Ishikawa (cell line): ENCODE data around the gene ZSWIM5.

Source experiments
- CEBPB ChIP-seq: IDR thresholded peaks from 2 replicates; pipeline ENCODE4 v1.6.1; 2012
- CREB1 ChIP-seq: IDR thresholded peaks from 2 replicates; pipeline ENCODE4 v1.6.1; 2012; ENCODE audit warnings: low read depth
- EGR1 ChIP-seq: IDR thresholded peaks from 2 replicates; pipeline ENCODE4 v1.6.1; 2012
- EP300 ChIP-seq: IDR thresholded peaks from 2 replicates; pipeline ENCODE4 v1.6.1; 2012; ENCODE audit warnings: borderline replicate concordance
- FOXM1 ChIP-seq: IDR thresholded peaks from 2 replicates; pipeline ENCODE4 v1.6.1; 2012; ENCODE audit warnings: low read depth, borderline replicate concordance
- NFIC ChIP-seq: IDR thresholded peaks from 2 replicates; pipeline ENCODE4 v1.6.1; 2012
- RAD21 ChIP-seq: IDR thresholded peaks from 2 replicates; pipeline ENCODE4 v1.6.1; 2012; ENCODE audit warnings: low read depth
- TAF1 ChIP-seq: IDR thresholded peaks from 2 replicates; pipeline ENCODE4 v1.6.1; 2012; ENCODE audit warnings: low read depth, mild to moderate bottlenecking
- TCF12 ChIP-seq: IDR thresholded peaks from 2 replicates; pipeline ENCODE4 v1.6.1; 2012; ENCODE audit warnings: low read depth
- TEAD4 ChIP-seq: IDR thresholded peaks from 2 replicates; pipeline ENCODE4 v1.6.1; 2012
- YY1 ChIP-seq: IDR thresholded peaks from 2 replicates; pipeline ENCODE4 v1.6.1; 2012; ENCODE audit warnings: low read depth
- ZBTB7A ChIP-seq: IDR thresholded peaks from 2 replicates; pipeline ENCODE4 v1.6.1; 2012; ENCODE audit warnings: low read depth
- TF ChIP-seq, protein P1 (sequence below): IDR thresholded peaks from 2 replicates; pipeline ENCODE4 v1.6.1; 2012
- TF ChIP-seq, protein P2 (sequence below): IDR thresholded peaks from 2 replicates; pipeline ENCODE4 v1.6.1; 2012; ENCODE audit warnings: low read depth, mild to moderate bottlenecking
- TF ChIP-seq, protein P3 (sequence below): IDR thresholded peaks from 2 replicates; pipeline ENCODE4 v1.6.1; 2012

ZSWIM5 gene

DNA sequence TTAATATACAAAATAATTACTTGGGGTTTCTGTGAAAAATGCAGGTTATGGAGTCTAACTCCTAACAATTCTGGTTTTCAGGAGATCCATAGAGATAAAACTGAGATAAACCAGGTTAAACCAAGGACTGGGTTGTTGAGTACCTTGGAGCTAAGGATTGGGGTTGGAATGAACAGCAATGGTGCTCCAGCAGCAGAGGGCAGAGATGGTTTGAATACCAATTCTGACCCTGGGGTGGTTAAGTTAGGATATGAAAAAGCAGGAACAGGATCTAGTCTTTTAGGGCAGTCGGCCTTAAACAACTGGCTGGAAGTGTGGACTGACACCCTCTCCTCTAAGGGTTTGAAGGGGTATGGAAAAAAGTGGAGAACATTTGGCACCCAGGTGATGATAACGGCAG lies 141.3 kb downstream of the ZSWIM5 start:
- TF ChIP-seq, protein P1, sequence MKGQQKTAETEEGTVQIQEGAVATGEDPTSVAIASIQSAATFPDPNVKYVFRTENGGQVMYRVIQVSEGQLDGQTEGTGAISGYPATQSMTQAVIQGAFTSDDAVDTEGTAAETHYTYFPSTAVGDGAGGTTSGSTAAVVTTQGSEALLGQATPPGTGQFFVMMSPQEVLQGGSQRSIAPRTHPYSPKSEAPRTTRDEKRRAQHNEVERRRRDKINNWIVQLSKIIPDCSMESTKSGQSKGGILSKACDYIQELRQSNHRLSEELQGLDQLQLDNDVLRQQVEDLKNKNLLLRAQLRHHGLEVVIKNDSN = no peak
- TF ChIP-seq CEBPB (no peak), TCF12 (no peak), RAD21 (no peak; the same call in 1 of the 2 replicates), EGR1 (no peak), EP300 (no peak), TAF1 (no peak), NFIC (no peak), TEAD4 (no peak), CREB1 (no peak), FOXM1 (no peak)
- TF ChIP-seq, protein P2, sequence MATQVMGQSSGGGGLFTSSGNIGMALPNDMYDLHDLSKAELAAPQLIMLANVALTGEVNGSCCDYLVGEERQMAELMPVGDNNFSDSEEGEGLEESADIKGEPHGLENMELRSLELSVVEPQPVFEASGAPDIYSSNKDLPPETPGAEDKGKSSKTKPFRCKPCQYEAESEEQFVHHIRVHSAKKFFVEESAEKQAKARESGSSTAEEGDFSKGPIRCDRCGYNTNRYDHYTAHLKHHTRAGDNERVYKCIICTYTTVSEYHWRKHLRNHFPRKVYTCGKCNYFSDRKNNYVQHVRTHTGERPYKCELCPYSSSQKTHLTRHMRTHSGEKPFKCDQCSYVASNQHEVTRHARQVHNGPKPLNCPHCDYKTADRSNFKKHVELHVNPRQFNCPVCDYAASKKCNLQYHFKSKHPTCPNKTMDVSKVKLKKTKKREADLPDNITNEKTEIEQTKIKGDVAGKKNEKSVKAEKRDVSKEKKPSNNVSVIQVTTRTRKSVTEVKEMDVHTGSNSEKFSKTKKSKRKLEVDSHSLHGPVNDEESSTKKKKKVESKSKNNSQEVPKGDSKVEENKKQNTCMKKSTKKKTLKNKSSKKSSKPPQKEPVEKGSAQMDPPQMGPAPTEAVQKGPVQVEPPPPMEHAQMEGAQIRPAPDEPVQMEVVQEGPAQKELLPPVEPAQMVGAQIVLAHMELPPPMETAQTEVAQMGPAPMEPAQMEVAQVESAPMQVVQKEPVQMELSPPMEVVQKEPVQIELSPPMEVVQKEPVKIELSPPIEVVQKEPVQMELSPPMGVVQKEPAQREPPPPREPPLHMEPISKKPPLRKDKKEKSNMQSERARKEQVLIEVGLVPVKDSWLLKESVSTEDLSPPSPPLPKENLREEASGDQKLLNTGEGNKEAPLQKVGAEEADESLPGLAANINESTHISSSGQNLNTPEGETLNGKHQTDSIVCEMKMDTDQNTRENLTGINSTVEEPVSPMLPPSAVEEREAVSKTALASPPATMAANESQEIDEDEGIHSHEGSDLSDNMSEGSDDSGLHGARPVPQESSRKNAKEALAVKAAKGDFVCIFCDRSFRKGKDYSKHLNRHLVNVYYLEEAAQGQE = no peak

- TF ChIP-seq YY1 = no peak
- no peak for TF ChIP-seq TEAD4
- no peak for TF ChIP-seq ZBTB7A
- TF ChIP-seq, protein P2 = no peak
- TF ChIP-seq TCF12 = no peak
Observed at GRCh38 chr1:45059829-45060228, 146.6 kb downstream of the ZSWIM5 start.

GRCh38 chr1:45057542-45057941 lies 148.9 kb downstream of the ZSWIM5 start:
- TF ChIP-seq CEBPB (no peak), TAF1 (no peak)

GRCh38 chr1:45051005-45051772 lies 155.2 kb downstream of the ZSWIM5 start:
- TF ChIP-seq ZBTB7A = no peak
- no peak for TF ChIP-seq CREB1
- TF ChIP-seq, protein P1 = no peak
- TF ChIP-seq RAD21 = no peak
- TF ChIP-seq, protein P2 = no peak
- no peak for TF ChIP-seq TEAD4
- TF ChIP-seq TCF12 = no peak
- no peak for TF ChIP-seq YY1
- no peak for TF ChIP-seq EGR1

DNA sequence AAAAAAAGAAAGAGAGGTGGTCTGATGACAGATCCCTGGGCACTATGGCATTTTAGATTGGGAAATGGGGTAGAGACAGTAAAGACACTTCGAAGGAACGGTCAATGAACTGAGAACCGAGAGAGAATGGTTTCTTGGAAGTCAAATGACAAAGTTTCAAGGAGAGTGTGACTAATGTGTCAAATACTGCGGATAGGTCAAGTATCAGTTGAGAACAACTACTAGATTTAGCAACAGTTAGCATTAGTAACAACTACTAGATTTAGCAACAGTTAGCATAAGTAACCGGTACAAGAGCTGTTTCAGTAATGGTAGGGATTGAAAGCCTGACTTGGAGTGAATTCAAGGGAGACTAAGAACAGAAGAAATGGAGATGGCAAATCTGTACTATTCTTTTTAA lies 159.4 kb downstream of the ZSWIM5 start:
- no peak for TF ChIP-seq TAF1
- no peak for TF ChIP-seq CREB1
- no peak for TF ChIP-seq EGR1
- no peak for TF ChIP-seq ZBTB7A
- TF ChIP-seq TCF12 = no peak
- no peak for TF ChIP-seq TEAD4
- TF ChIP-seq, protein P1 = no peak
- TF ChIP-seq, protein P3, sequence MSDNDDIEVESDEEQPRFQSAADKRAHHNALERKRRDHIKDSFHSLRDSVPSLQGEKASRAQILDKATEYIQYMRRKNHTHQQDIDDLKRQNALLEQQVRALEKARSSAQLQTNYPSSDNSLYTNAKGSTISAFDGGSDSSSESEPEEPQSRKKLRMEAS = no peak
- no peak for TF ChIP-seq CEBPB
- TF ChIP-seq, protein P2 = no peak
- no peak for TF ChIP-seq RAD21
- no peak for TF ChIP-seq EP300
- TF ChIP-seq FOXM1 = no peak
- TF ChIP-seq NFIC = no peak
- TF ChIP-seq YY1 = no peak
